Stimulated activated CD8-positive, alpha-beta memory T cell treated with anti-CD3 and anti-CD28 coated beads, Interleukin-15, amount 100 ng/mL, for 48 hours (primary cell): ENCODE data around the gene PLXNA4.

Experiments
- DNase-seq, 2 donors: peaks; one replicate each; pipeline ENCODE4 v3.0.0-alpha.2; 2020; ENCODE audit warnings: low read depth in 2 of 2

The PLXNA4 gene

DNA sequence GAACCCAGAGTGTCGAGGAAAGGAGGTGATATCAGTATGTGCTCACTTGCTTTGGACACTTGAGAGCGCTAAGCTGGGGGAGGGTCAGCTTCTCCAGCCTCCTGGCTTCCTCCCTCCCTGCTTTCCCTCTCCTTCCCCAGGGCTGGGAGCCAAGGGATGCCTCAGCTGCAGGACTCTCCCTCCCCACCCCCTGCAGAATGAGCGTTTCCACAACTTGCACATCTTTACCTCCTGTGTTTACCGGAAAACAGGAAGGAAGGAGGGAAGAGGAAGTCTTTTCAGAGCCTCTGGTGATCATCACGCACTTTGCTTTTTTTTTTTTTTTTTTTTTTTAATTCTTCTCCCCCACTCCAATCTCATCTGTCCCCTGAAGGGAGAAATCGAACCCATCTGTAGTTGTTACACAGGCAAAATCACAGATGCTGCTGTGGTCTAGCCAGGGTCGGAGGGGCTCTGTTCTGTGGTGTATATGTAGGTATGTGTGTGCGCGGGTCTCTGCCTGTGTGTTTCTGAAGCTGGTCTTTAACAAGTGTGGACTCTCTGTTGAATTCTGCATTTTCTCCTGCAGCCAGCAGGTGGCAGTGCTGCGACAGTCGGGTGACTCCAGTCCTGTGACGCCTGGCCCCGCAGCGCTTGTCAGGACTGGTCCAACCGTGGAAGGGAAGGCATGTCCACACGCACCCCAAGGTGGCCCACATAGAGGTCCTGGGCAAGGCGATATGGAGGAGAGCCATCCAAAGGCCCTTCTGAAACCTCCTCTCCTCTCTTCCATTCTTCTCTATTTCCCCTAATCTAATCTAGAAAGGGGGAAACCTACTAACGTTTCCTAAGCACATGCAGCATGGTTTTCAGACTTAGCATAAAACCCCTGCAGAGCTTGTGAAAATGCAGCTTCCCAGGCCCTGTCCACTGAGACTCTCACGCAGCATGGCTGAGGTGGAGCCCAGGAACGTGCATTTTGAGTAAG is 257.6 kb downstream of the PLXNA4 start:
- DNase-seq = peak; percentile 60 to 63

GRCh38 chr7:132317701-132318351 is 258.4 kb downstream of the PLXNA4 start:
- DNase-seq = no peak

DNA sequence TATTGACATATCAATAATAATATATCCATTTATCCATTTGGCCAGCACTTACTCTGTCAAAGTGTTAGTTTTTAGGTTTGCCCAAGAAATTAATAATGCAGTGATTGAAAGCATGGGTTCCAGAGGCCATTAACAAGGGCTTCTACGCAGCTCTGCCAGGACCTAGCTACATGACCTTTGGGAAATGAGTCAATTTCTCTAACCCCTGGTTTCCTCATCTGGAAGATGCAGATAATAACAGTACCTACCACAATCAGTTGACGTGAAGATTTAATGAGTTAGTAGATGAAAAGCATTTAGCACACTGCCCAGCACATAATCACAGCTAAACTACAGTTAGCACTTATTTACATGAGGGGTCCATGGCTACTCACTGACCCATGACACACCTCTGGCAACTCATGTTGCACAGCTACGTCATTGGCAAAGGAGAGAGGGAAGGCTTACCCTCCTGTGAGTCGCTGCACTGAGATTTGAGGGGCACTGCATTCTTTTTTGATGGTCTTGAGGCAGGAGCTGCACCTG is 263.7 kb downstream of the PLXNA4 start:
- DNase-seq = no peak

GRCh38 chr7:132311733-132312132 is 264.5 kb downstream of the PLXNA4 start:
- no peak for DNase-seq

DNA sequence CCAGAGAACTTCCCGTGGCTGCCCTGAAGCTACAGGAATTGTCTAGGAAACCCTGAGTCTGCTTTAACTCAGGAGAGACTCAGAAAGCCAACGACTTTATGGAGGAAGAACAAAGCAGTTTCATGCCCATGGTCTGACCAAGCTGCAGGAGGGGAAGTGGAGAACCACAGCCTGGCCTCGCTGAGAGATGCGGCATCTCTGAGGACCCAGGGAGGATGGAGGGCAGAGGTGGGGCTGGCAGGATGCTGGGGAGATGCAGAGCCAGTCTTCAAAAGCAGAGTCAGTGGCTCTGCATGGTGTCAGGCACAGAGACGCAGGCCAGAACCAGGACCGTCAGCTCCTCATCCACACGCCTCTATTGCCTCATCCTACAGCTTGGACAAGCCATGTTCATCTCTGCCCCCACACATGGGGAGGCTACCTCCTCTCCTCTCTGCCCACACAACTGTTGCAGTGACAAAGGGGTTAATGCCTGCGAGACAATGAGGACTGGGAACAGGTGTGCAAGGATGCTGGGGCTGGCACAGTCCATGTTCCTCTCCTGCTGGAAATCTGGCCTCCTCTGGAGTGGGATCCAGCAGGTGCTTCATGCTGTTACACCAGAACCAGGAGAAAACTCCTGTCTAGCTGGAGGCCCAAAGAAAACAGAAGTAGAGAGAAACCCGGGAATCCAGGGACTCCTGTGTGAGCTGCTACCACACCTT is 267.0 kb downstream of the PLXNA4 start:
- DNase-seq = no peak

DNA sequence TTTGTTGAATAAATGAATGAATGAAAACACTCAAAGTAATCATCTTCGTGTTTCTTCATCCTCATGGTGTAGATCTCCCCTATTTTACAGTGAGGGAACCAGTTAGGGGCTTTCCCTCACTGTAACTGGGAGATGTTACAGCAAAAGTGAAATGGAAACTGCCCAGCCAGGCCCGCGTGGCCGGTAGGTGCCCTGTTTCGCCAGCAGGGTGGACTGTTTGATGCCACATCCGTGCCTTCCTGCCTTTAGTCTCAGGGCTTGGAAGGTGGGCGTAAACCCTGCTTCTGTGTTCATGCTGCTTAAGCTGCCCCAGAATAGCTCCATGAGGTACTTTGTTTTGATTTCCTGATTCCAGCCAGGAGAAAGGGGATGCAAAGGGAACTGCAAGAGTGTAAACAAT is 268.8 kb downstream of the PLXNA4 start:
- no peak for DNase-seq

GRCh38 chr7:132300599-132301277 is 275.5 kb downstream of the PLXNA4 start:
- DNase-seq = no peak

GRCh38 chr7:132298790-132299189 is 277.5 kb downstream of the PLXNA4 start:
- no peak for DNase-seq

DNA sequence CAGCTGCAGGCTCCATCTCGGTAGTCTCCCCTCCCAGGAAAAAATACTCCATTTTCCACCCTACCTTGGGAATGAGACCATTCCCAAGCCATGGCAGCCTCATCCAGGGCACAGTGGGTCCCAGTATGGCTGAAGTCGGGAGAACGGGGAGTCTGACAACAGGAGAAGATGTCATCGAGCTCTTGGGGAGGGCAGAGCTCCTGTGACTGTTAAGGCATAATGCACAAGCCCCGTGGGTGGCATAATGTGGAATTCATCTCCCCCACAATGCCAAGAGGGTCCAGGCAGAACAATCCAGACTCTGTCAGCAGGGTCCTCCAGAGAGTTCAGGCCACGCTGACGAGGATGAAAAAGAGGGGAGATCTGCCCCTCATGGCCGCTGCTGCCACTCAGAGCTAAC is 279.4 kb downstream of the PLXNA4 start:
- DNase-seq = no peak

DNA sequence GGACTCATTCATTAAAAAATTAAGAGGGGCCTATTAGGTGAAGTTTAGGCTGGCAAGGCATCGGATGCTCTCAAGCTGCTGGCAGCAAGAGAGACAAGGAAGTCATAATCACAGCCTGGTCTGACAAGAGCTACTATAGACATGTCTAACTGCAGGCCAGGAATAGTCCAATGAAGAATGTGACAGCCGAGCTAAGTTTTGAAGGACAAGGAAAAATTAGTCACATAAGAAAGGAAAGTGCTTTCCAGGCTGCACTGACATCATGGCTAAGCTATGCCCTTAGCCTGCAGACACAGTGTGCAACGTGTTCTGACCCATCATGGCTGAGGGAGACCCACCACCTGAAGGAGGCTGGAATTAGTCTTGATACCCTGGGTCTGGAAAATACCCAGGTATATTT is 281.1 kb downstream of the PLXNA4 start:
- DNase-seq = no peak

DNA sequence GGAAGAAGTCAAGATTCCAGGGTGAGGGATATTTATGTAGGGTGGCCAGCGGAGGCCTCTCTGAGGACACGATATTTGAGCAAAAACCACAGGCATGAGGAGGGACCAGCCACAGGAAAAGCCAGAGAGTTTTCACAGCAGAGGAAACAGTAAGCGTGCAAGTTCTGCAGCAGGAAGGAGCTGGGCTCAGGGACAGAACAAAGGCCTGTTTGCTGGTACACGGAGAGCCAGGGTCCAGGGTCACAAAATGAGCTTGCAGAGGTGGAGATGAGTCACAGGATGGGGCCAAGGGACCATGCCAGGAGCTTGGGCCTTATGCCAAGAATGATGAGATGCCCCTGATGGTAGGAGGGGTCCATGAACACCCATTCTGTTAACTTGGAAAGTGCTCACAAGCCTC is 283.5 kb downstream of the PLXNA4 start:
- DNase-seq = no peak

DNA sequence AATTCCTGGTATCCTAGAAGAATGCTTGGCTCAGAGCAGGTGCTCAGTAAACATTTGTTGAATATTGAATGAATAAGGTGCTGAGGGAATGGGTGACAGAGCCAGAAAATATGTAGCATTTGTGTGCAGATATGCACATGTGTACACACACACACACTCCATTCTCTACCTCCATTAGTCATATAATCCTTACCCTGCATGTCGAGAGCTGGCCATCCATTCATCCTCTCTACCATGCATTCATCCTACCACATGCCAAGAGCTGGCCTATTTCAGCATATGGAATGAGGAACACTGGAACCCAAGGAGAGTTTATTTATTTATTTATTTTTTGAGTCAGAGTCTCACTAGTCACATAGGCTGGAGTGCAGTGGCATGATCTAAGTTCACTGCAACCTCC is 284.8 kb downstream of the PLXNA4 start:
- no peak for DNase-seq

- no peak for DNase-seq
Measured at GRCh38 chr7:132290021-132290420, 286.2 kb downstream of the PLXNA4 start.

DNA sequence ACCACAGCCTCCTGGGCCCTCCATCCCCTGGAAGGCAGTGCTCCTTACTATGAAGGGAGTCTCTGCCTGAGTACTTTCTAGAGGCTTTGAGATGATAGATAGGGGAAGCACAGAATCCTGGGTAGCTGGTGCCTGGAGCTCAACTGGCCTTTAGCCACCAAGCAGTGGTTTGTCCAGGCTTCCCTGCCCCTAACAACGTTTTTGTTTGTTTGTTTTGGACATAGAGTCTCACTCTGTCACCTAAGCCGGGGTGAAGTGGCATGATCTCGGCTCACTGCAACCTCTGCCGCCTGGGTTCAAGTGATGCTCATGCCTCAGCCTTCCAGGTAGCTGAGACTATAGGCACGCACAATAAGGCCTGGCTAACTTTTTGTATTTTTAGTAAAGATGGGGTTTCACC is 289.4 kb downstream of the PLXNA4 start:
- no peak for DNase-seq

DNA sequence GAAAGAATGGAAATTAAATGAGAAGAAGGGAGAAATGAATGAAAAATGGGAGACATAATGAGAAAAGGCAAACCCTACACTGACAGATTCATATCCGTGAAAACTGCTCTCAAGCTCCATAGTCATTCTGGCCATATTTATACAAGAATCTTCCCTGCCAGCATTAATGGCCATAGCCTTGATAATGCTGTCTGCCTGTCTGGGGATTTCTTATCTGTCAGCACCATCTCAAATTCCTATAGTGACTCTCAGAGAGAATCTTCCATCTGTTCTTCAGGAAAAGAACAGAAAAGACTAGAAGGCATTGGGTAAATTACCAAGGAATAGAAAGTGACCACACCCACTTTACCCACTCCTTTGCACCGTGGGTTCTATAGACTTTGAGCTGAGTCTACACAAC is 295.9 kb downstream of the PLXNA4 start:
- DNase-seq = no peak

GRCh38 chr7:132279718-132280117 is 296.6 kb downstream of the PLXNA4 start:
- no peak for DNase-seq

- no peak for DNase-seq
Measured at GRCh38 chr7:132276976-132277725, 299.1 kb downstream of the PLXNA4 start.

DNA sequence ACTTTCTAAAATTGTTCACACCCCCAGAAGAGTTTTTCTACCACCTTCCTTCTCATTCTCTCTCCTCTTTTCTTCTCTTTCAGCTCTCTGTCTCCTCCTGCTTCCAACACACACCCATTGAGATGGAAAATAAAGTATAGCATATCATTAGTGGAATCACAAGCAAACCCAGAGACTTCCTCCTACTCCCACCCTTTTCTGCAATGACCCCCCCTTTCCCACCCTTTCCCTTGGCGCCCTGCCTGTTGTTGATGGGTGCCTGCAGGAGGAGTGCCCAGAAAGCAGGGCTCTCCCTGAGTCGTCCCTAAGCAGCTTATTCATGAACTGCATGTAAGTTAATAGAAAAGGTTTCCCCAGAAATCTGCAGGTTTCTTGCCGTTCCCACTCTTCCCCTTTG is 300.0 kb downstream of the PLXNA4 start:
- no peak for DNase-seq

- no peak for DNase-seq
Measured at GRCh38 chr7:132275416-132276233, 300.6 kb downstream of the PLXNA4 start.

GRCh38 chr7:132272763-132273371 is 303.4 kb downstream of the PLXNA4 start:
- no peak for DNase-seq
